Nephron (organoid): ENCODE data around the gene FAM187B.

Experiments used
- H3K27ac Mint-ChIP-seq, 3 experiments: 2 replicates each; pipeline ENCODE4 v1.8.0; 2020; ENCODE audit warnings: mixed read lengths in 3 of 3, mild to moderate bottlenecking in 2 of 3, moderate library complexity in 1 of 3
- H3K27me3 Mint-ChIP-seq: 2 replicates; pipeline ENCODE4 v1.8.0; 2021; ENCODE audit warnings: low read depth, mild to moderate bottlenecking, moderate library complexity, mixed read lengths
- H3K36me3 Mint-ChIP-seq: 2 replicates; pipeline ENCODE4 v1.8.0; 2020; ENCODE audit warnings: low read depth, mixed read lengths
- H3K4me1 Mint-ChIP-seq: 2 replicates; pipeline ENCODE4 v1.8.0; 2020; ENCODE audit warnings: mixed read lengths
- H3K4me3 Mint-ChIP-seq, 3 experiments: 2 replicates each; pipeline ENCODE4 v1.8.0; 2020; ENCODE audit warnings: mild to moderate bottlenecking in 3 of 3, mixed read lengths in 3 of 3, moderate library complexity in 2 of 3
- H3K9me3 Mint-ChIP-seq: 2 replicates; pipeline ENCODE4 v1.8.0; 2020; ENCODE audit warnings: mixed read lengths
- CTCF ChIP-seq, 3 experiments: fragments of 200-600 bp; sonication (generic); IDR thresholded peaks; one replicate each; pipeline ENCODE4 v1.5.0; 2021; ENCODE audit warnings: antibody characterized with exemption in 3 of 3; ENCODE audit not compliant: unreplicated experiment in 3 of 3

The FAM187B gene

GRCh38 chr19:35249146-35249847 lies 20.8 kb upstream of the FAM187B start:
- Mint-ChIP-seq H3K4me3 (peak overlapping the region; percentile 88 to 92 (median 89)), H3K9me3 (peaks cover 12% of the 10 kb centered on the region), H3K4me1 (no peaks in the 10 kb centered on the region), H3K27ac (peak overlapping the region; percentile 100), H3K27me3 (peaks cover 80% of the 10 kb centered on the region), H3K36me3 (peaks cover 15% of the 10 kb centered on the region)
- peak in 1 of 3 experiments; percentile 2 for TF ChIP-seq CTCF (IDR thresholded peaks at IDR 0.05; ENCODE audit: unreplicated experiment in 3 of 3)

GRCh38 chr19:35248310-35249145 lies 20.0 kb upstream of the FAM187B start, which contains the start of gene LSR:
Gene LSR (plus strand): TSS chr19:35249002. CDS start chr19:35249023, 21 bp downstream.
- peaks cover 15% of the 10 kb centered on the region for H3K36me3 Mint-ChIP-seq
- no peaks in the 10 kb centered on the region for H3K4me1 Mint-ChIP-seq
- H3K27me3 Mint-ChIP-seq = peaks cover 85% of the 10 kb centered on the region
- H3K9me3 Mint-ChIP-seq = peaks cover 12% of the 10 kb centered on the region
- H3K4me3 Mint-ChIP-seq = peak within 1 kb of the TSS; percentile 88 to 92 (median 89)
- peak in 1 of 3 experiments; percentile 8 for TF ChIP-seq CTCF (IDR thresholded peaks at IDR 0.05; ENCODE audit: unreplicated experiment in 3 of 3)
- H3K27ac Mint-ChIP-seq = peak within 1 kb of the TSS; percentile 100

- H3K27ac Mint-ChIP-seq = peak overlapping the region; percentile 100
- H3K9me3 Mint-ChIP-seq = peaks cover 18% of the 10 kb centered on the region
- peak in 2 of 3 experiments; percentile 44 to 46 for TF ChIP-seq CTCF (IDR thresholded peaks at IDR 0.05; ENCODE audit: unreplicated experiment in 3 of 3)
- peak overlapping the region; percentile 88 to 92 (median 89) for H3K4me3 Mint-ChIP-seq
- no peaks in the 10 kb centered on the region for H3K4me1 Mint-ChIP-seq
- peaks cover 11% of the 10 kb centered on the region for H3K36me3 Mint-ChIP-seq
- peaks cover 93% of the 10 kb centered on the region for H3K27me3 Mint-ChIP-seq
Measured at GRCh38 chr19:35247526-35248309, 19.2 kb upstream of the FAM187B start.

GRCh38 chr19:35246466-35247092 lies 18.0 kb upstream of the FAM187B start:
- Mint-ChIP-seq H3K36me3 (peaks cover 7% of the 10 kb centered on the region), H3K9me3 (peaks cover 25% of the 10 kb centered on the region), H3K27ac (peak overlapping the region in 2 of 3 experiments; percentile 100), H3K4me1 (no peaks in the 10 kb centered on the region), H3K4me3 (peak overlapping the region; percentile 11 to 92 (median 89)), H3K27me3 (peaks cover 87% of the 10 kb centered on the region)
- no peak for TF ChIP-seq CTCF (IDR thresholded peaks at IDR 0.05; ENCODE audit: unreplicated experiment in 3 of 3)

- no peak for TF ChIP-seq CTCF (IDR thresholded peaks at IDR 0.05; ENCODE audit: unreplicated experiment in 3 of 3)
- H3K4me3 Mint-ChIP-seq = no peak overlapping the region
- H3K36me3 Mint-ChIP-seq = no peaks in the 10 kb centered on the region
Measured at GRCh38 chr19:35241417-35241816, 12.9 kb upstream of the FAM187B start.

More at GRCh38 chr19:35241417-35241816, 12.9 kb upstream of the FAM187B start:
- Mint-ChIP-seq H3K9me3 (peaks cover 39% of the 10 kb centered on the region), H3K4me1 (no peaks in the 10 kb centered on the region), H3K27ac (no peak overlapping the region), H3K27me3 (peaks cover 46% of the 10 kb centered on the region)
